HL-60 (cell line): ENCODE data around the gene TNF.

Experiments
- CTCF ChIP-seq: IDR thresholded peaks from one replicate; pipeline ENCODE4 v1.5.1; 2011; ENCODE audit warnings: low read length, control low read depth, inconsistent platforms; ENCODE audit not compliant: insufficient read depth
- REST ChIP-seq: IDR thresholded peaks from 2 replicates; pipeline ENCODE4 v1.6.1; 2012; ENCODE audit warnings: low read depth; ENCODE audit not compliant: insufficient replicate concordance

- TF ChIP-seq CTCF (no peak), REST (no peak)
Measured at GRCh38 chr6:31560697-31561058, 14.7 kb upstream of the TNF start.
